RPMI8226 (cell line): ENCODE results near the gene MTMR2.

Source experiments
- DNase-seq: peaks from one replicate; pipeline ENCODE4 v3.0.0-alpha.2; 2015

The MTMR2 gene

GRCh38 chr11:95805869-95806268 lies 118.0 kb downstream of the MTMR2 start:
- DNase-seq: no peak

GRCh38 chr11:95803973-95804372 lies 119.9 kb downstream of the MTMR2 start:
- DNase-seq: no peak

GRCh38 chr11:95802806-95803205 lies 121.1 kb downstream of the MTMR2 start:
- DNase-seq: no peak

DNA sequence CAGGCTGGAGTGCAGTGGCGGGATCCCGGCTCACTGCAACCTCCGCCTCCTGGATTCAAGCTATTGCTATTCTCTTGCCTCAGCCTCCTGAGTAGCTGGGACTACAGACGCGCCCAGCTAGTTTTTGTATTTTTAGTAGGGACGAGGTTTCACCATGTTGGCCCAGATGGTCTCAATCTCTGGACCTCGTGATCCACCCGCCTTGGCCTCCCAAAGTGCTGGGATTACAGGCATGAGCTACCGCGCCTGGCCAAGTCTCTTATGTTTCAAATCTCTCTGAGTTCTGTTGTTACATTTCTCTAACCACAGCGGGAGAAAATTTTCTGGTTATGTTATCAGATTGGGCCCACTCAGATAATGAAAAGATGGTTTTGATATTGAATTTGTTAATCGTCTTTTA lies 123.5 kb downstream of the MTMR2 start:
- DNase-seq: no peak

- DNase-seq: no peak
Observed at GRCh38 chr11:95799546-95799945, 124.4 kb downstream of the MTMR2 start.

- DNase-seq: no peak
Observed at GRCh38 chr11:95796501-95796900, 127.4 kb downstream of the MTMR2 start.

DNA sequence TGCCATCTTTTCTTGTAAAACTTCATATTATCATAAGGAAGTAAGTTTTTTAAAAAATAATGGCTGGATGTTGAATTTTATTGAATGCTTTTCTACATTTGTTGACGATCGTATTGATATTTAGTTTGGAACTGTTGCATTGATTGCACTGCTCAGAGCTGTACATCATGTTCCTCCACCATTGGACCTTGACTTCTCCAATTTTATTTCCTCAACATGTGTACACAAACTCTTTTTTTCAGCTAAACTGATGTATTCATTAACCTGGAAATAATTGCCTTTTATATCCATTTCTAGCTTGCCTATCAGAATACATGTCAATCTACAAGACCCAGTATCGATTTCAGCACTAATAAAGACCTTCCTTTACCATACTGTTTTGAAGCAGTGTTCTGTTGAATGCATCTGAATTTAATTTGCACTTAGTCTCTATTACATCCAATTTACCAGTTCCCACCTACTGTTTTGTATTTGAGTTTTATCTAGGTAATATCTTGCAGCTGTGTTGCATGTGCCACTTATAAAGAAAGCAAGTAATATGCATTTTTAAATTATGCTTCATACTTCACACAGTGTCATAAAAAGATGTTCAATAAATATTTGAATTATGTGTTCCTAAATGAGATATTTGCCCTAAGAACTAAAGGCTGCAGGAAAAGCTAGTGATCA lies 128.1 kb downstream of the MTMR2 start:
- no peak for DNase-seq

- no peak for DNase-seq
Observed at GRCh38 chr11:95794086-95794485, 129.8 kb downstream of the MTMR2 start.

DNA sequence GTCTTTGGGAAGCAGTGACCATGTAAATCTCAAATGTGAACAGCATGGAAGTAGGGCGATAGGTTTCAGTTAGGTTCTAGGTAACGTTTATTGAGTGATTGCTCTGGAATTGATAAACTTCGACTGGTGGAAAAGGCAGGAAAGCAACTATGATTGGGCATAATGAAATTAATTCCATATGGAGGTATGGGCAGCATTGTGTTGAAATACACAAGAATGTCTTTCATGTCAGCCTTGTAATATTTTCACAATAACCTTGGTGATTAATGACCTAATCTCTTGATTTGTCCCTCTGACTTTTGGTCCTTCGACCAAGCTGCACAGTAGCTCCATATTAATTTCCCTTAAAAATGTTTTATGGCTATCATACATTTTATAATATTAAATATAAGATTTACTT lies 130.8 kb downstream of the MTMR2 start:
- DNase-seq: no peak

DNA sequence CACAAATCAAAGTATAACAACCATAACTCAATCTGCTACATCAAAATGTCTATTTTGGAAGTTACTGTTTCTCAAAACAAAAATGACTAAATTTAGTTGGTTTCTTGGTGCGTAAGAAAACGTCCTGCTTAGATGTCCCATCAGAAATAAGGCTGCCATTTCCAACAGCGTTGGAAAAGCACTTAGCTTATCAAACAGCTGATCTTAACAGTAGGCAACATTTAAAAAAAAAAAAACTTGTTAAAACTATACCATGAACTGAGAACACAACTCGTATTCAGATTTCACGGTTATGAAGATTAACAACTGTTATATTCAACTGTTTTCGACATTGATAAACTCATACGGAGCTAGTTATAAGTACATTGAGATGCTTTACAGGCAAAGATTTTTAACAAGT lies 131.2 kb downstream of the MTMR2 start:
- no peak for DNase-seq

- DNase-seq: no peak
Observed at GRCh38 chr11:95792200-95792599, 131.7 kb downstream of the MTMR2 start.

- DNase-seq: no peak
Observed at GRCh38 chr11:95791709-95792033, 132.2 kb downstream of the MTMR2 start.

- DNase-seq: peak; percentile 80
Observed at GRCh38 chr11:95790933-95791708, 132.8 kb downstream of the MTMR2 start.

- peak; percentile 98 for DNase-seq
Observed at GRCh38 chr11:95790123-95790932, 133.6 kb downstream of the MTMR2 start, which contains the start of gene CEP57. CEP57 (plus strand) TSS chr11:95790498; CDS start chr11:95790699, 201 bp downstream.

DNA sequence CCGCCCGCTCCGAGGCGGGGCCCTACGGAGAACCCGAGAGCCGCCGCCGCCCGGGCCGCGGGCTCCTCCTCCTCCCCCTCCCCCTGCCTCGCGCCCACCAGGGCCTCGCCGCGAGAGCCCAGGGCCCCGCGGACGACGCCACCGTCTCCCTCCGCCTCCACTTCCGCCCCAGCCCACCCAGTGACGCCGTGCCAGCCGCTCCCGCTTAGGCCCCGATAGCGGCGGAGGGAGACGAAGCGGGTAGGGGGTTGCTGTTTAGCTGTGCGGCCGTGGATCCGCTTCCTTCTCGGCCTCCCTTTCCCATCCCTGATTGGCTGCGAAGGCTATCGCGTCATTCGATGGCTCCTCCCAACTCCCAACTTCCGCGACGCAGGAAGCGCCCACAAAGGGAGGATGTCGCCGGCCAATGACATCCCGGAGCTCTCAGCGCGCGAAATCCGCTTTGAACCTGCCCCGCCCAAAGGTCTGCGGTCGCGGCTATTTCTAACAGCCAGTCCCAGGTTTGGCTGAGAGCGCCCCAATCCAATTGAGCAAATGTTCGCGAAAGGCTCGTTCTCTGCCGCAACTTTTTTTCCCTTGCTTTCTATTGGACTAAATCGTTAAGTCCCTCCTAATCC lies 134.3 kb downstream of the MTMR2 start, which contains the start of gene FAM76B:
FAM76B (minus strand) TSS at position 277 of the 617 bp plus-strand sequence. CDS start 304 bp downstream, outside the sequence.
- peak; percentile 98 for DNase-seq

GRCh38 chr11:95788921-95789505 lies 134.9 kb downstream of the MTMR2 start:
- DNase-seq: peak; percentile 34
